Omental fat pad (tissue), 4 donors: ENCODE results near the gene GRHPR. TPM values are rescaled to one million over a fixed set of nuclear protein-coding genes. Genes with fewer than 3 reads are reported as not detected.

ENCODE experiments used
- ATAC-seq: fragments of 150-250 bp; one replicate; pipeline ENCODE4 v1.9.1; 2016; ENCODE audit warnings: mild to moderate bottlenecking, moderate library complexity; ENCODE audit not compliant: low FRiP score
- DNase-seq: peaks from one replicate; pipeline ENCODE4 v3.0.0-alpha.2; 2019; ENCODE audit warnings: low spot score
- total RNA-seq, 4 donors: library from RNA; depleted of rRNA; stranded (reverse); fragments of >200 nt; gene quantifications; one replicate each; pipeline ENCODE4 v1.1.0, GENCODE V29; 2016
- TF ChIP-seq, protein P1 (sequence below), 3 donors: fragments of 450-650 bp; IDR thresholded peaks; one replicate each; pipeline ENCODE4 v1.5.1; 2016 to 2017; ENCODE audit warnings: antibody characterized with exemption in 3 of 3, mild to moderate bottlenecking in 3 of 3, moderate library complexity in 2 of 3

Gene GRHPR
- total RNA-seq, 4 donors from 2014 or later = 92.8 to 162 (median 142) TPM

DNA sequence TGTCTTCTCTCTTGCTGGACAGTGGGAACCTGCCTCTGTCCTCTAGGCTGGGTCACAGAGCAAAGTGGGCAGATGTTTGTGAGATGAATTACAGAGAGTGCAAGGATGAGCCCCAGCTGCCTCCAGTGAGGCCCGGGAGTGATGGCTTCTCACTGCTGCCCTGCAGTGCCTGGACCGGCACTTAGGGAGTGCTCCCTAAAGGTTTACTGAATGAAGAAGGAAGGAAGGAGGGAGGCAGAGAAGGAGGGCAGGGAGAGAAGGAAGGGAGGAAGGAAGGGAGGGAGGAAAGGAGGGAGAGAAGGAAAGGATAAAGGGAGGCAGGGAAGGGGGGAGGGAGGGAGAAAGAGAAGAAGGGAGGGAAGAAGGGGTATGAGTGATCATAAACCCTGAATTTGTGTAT, 42.7 kb upstream of the GRHPR start:
- TF ChIP-seq, protein P1, sequence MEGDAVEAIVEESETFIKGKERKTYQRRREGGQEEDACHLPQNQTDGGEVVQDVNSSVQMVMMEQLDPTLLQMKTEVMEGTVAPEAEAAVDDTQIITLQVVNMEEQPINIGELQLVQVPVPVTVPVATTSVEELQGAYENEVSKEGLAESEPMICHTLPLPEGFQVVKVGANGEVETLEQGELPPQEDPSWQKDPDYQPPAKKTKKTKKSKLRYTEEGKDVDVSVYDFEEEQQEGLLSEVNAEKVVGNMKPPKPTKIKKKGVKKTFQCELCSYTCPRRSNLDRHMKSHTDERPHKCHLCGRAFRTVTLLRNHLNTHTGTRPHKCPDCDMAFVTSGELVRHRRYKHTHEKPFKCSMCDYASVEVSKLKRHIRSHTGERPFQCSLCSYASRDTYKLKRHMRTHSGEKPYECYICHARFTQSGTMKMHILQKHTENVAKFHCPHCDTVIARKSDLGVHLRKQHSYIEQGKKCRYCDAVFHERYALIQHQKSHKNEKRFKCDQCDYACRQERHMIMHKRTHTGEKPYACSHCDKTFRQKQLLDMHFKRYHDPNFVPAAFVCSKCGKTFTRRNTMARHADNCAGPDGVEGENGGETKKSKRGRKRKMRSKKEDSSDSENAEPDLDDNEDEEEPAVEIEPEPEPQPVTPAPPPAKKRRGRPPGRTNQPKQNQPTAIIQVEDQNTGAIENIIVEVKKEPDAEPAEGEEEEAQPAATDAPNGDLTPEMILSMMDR (IDR thresholded peaks at IDR 0.05) = no peak
- DNase-seq (no peak), ATAC-seq (no peak)

DNA sequence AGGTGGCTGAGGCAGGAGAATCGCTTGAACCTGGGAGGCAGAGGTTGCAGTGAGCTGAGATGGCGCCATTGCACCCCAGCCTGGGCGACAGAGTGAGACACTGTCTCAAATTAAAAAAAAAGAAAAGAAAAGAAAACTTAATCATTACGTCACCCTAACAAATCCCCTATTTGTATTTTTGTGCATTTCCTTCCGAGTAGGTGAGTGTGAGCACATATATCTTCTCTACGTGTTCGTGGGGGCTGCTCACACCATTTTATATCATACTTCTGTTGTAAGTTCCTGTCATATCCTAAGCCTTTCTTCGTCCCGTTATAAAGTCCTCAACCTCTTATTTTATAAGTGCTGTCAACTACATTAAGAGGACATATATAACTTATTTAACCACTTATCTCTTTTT, 41.9 kb upstream of the GRHPR start:
- DNase-seq = no peak
- TF ChIP-seq, protein P1 (IDR thresholded peaks at IDR 0.05) = no peak
- no peak for ATAC-seq

DNA sequence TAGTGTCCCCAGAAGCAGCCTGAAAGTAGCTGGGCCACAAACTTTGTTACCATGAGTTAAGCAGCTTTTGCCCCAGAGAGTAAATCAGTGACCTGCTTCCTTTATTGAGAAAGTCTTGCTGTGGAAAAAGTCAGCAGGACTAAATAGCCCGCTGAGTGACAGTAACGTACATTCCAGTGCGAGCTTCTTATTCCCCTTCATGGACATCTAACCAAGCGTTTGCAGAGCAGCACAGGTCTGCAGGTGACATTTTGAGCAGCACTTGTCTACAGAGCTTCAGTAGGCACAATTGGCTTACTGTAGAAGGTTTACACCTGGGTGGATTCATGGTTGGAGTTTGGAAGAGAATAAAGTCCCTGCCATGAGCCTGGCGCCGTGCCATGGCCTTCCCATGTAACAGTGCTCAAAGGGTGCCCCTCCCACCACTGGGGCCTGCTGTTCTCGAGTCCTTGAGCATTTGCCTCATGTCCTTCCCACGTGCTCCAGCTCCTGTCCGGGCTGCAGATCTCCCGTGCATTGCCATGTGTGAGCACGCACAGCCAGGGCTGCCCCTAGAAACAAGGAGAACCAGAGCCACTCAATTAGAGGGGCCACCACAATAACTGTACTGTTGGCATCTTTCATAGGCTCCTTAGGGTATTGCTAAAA, 41.3 kb upstream of the GRHPR start:
- no peak for ATAC-seq
- DNase-seq = no peak
- TF ChIP-seq, protein P1 (IDR thresholded peaks at IDR 0.05) = no peak

DNA sequence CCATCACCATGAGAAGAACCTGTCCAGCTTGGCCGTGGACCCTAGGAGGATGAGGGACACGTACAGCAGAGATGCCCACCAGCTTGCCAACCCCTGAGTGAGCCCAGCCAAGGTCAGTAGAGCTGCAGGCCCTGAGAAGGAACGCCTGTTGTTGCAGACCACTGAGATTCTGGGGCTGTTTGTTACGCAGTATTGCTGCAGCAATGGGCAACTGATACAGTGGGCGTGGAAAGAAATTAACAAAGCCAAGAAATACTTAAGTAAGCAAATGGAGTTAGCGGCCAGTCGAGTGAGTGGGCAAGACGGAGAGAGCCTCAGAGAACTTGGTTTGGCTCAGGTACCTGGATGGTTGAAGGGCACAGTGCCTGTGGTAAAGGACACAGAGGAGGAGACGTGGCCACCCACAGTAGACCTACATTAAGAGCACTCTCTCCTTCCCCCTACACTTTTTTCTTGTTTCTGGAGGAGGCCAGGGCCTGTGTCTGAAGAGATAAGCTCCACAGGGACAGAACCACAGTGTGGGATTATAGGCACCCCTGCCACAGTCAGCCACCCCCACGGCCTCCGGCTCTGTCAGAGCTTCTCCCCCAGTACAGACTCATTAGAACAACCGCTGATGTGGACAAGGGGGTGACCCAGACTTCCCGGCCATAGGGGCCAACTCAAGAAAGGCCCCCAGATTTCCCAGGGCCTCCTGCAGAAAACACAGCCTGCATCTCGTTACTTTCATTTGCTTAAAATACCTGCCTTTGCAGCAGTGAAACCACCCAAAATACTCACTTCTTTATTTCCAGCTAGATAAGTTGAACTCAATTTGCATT, 40.1 kb upstream of the GRHPR start:
- TF ChIP-seq, protein P1 (IDR thresholded peaks at IDR 0.05) = no peak
- DNase-seq (no peak), ATAC-seq (no peak)

DNA sequence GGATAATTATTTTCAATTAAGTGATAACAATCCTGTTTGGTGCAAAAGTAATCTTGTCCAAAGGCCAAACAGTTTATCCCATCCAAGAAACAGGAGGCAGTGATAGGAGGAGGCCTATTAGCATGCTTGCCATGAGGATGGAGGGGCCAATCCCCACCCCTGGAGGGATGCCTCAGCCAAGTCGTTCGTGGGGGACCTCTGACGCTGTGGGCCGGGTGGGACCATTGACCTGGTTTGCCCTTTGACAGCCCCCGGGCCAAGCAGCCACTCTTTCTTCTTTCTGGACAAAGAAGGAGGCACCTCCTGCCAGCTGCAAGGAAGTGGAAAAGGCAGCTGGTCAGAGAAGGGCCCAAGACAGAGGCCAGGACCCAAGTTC, 39.5 kb upstream of the GRHPR start:
- ATAC-seq = no peak
- TF ChIP-seq, protein P1 (IDR thresholded peaks at IDR 0.05) = no peak

DNA sequence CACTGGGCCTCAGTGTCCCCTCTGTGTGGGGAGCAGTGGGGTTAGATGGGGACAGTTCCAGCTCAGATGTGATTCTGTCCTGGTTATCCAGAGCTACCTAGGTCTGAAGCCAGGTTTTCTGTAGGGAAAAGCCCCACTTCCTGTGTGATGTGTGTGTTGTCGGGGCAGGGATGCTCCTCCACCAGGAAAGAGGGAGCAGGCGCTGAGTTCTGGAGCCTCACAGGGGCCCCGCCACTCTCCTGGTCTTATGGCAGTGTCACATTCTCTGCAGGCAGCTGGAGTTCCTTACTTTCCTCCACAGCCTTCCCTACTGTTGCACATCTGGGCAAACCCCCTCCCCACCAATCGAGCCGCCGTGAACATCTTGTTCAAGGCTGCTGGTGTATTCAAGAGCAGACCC, 39.1 kb upstream of the GRHPR start:
- ATAC-seq (no peak), DNase-seq (no peak)
- TF ChIP-seq, protein P1 (IDR thresholded peaks at IDR 0.05) = no peak

More for the DNA sequence above, 39.5 kb upstream of the GRHPR start:
- DNase-seq = no peak
